Measurements from ENCODE around the gene BPIFA2.
"Not testable (repeated sequence)": the region's sequence is repeated elsewhere in the genome, so short reads cannot be mapped to it uniquely, and the experiment has no call there.

BPIFA2 gene

DNA sequence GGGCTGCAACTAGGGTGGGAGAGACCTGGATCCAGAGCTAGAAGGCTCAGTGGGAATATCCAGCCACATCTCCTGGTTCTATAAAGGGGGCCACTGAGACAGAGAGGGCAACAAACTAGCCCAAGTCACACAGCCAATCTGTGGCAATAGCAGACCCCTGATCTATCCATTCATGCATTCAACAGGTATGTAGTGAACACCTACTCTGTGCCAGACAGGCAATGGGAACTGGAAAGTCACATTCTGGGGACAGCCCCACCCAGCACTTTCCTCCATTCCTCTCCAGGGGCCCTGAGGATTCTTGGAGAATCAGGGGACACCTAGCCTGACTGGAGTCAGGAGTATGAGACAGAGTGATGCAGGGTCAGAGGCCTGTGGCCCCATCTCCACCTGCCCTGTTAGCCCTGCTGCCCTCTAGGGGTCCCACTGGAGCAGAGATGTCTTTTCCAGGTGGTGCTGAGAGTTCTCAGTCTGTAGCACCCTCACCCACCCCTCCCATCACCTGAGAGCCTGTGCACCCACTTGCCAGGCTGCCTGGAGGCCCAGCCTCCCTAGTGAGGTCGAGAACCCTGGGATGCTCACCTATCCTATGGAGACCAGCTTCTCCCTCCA lies 13.6 kb downstream of the BPIFA2 start:
- no peaks in the 10 kb centered on the region for H3K27me3 ChIP-seq (ENCODE audit: insufficient read depth, insufficient read length)
- TF ChIP-seq YY1 (IDR thresholded peaks at IDR 0.05; ENCODE audit: insufficient read depth, insufficient read length) = no peak
- no peak for TF ChIP-seq ZNF274 (IDR thresholded peaks at IDR 0.05; ENCODE audit: low read depth, low read length)
- TF ChIP-seq SUZ12 (IDR thresholded peaks at IDR 0.05; ENCODE audit: extremely low read depth, insufficient read depth, insufficient read length) = no peak

GRCh38 chr20:33183312-33183711 lies 15.4 kb downstream of the BPIFA2 start:
- Histone ChIP-seq H3K36me3 (ENCODE audit: insufficient read depth, insufficient read length, low read length) (no peaks in the 10 kb centered on the region), H3K9ac (ENCODE audit: insufficient read length, low read depth) (no peak overlapping the region), H3K4me3 (ENCODE audit: insufficient read length, low read depth) (no peak overlapping the region), H3K27me3 (ENCODE audit: insufficient read depth, insufficient read length) (no peaks in the 10 kb centered on the region), H3K9me3 (ENCODE audit: insufficient read depth, low read length) (peaks cover 7% of the 10 kb centered on the region; the same call in 1 of the 2 replicates), H3K4me1 (ENCODE audit: insufficient read depth, insufficient read length) (no peaks in the 10 kb centered on the region)
- DNase-seq (ENCODE audit: low read depth, low spot score) = no peak
- TF ChIP-seq SUZ12 (IDR thresholded peaks at IDR 0.05; ENCODE audit: extremely low read depth, insufficient read depth, insufficient read length) (no peak), ZNF274 (IDR thresholded peaks at IDR 0.05; ENCODE audit: low read depth, low read length) (no peak), YY1 (IDR thresholded peaks at IDR 0.05; ENCODE audit: insufficient read depth, insufficient read length) (no peak)

More for the DNA sequence above, 13.6 kb downstream of the BPIFA2 start:
- DNase-seq (ENCODE audit: low read depth, low spot score) = no peak
- Histone ChIP-seq H3K9me3 (ENCODE audit: insufficient read depth, low read length) (peaks cover 7% of the 10 kb centered on the region; the same call in 1 of the 2 replicates), H3K4me3 (ENCODE audit: insufficient read length, low read depth) (no peak overlapping the region), H3K36me3 (ENCODE audit: insufficient read depth, insufficient read length, low read length) (no peaks in the 10 kb centered on the region), H3K4me1 (ENCODE audit: insufficient read depth, insufficient read length) (no peaks in the 10 kb centered on the region), H3K9ac (ENCODE audit: insufficient read length, low read depth) (no peak overlapping the region)

GRCh38 chr20:33185031-33185590 lies 17.2 kb downstream of the BPIFA2 start:
- H3K4me1 ChIP-seq (ENCODE audit: insufficient read depth, insufficient read length); H3K4me3 ChIP-seq (ENCODE audit: insufficient read length, low read depth); DNase-seq (ENCODE audit: low read depth, low spot score); H3K9ac ChIP-seq (ENCODE audit: insufficient read length, low read depth); H3K36me3 ChIP-seq (ENCODE audit: insufficient read depth, insufficient read length, low read length); H3K27me3 ChIP-seq (ENCODE audit: insufficient read depth, insufficient read length); H3K9me3 ChIP-seq (ENCODE audit: insufficient read depth, low read length): not testable (repeated sequence)

DNA sequence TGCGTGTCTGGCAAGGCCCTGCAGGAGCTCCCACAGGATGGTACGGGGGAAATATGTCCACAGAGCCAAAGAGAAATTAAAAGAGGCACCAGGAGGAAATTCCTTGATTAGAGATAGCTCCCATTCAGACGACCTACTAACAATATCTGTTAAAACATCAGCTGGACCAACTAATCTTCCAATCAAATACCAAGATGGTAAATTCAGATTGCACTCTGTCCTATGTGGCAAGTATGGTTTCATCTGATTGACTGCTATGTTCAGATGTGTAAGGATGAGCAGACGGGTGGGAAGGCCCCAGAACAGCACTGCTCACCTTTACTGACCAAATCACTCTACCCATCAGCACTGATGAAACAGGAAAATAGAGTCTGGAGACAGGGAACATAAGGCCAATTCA lies 19.5 kb downstream of the BPIFA2 start:
- DNase-seq (ENCODE audit: low read depth, low spot score) = no peak
- Histone ChIP-seq H3K27me3 (ENCODE audit: insufficient read depth, insufficient read length) (no peaks in the 10 kb centered on the region), H3K36me3 (ENCODE audit: insufficient read depth, insufficient read length, low read length) (no peaks in the 10 kb centered on the region), H3K9me3 (ENCODE audit: insufficient read depth, low read length) (peaks cover 7% of the 10 kb centered on the region; the same call in 1 of the 2 replicates), H3K4me3 (ENCODE audit: insufficient read length, low read depth) (no peak overlapping the region), H3K4me1 (ENCODE audit: insufficient read depth, insufficient read length) (no peaks in the 10 kb centered on the region), H3K9ac (ENCODE audit: insufficient read length, low read depth) (no peak overlapping the region)
- TF ChIP-seq ZNF274 (IDR thresholded peaks at IDR 0.05; ENCODE audit: low read depth, low read length) (no peak), SUZ12 (IDR thresholded peaks at IDR 0.05; ENCODE audit: extremely low read depth, insufficient read depth, insufficient read length) (no peak), YY1 (IDR thresholded peaks at IDR 0.05; ENCODE audit: insufficient read depth, insufficient read length) (no peak)

DNA sequence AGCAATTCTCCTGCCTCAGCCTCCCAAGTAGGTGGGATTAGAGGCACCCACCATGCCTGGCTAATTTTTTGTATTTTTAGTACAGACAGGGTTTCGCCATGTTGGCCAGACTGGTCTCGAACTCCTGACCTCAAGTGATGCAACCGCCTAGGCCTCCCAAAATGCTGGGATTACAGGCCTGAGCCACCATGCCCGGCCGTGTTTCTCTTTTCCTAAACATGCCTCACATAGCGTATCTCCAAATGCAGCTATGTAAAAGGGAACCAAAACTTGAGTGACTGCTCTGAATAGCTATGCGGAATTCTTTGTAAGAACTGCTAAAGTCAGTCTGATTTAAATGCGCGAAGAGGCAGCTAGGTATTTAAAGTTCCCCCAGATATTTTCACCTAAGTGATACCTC lies 20.5 kb downstream of the BPIFA2 start:
- DNase-seq (ENCODE audit: low read depth, low spot score) = no peak
- no peaks in the 10 kb centered on the region for H3K27me3 ChIP-seq (ENCODE audit: insufficient read depth, insufficient read length)
- no peak overlapping the region for H3K4me3 ChIP-seq (ENCODE audit: insufficient read length, low read depth)
- H3K36me3 ChIP-seq (ENCODE audit: insufficient read depth, insufficient read length, low read length) = no peaks in the 10 kb centered on the region
- peaks cover 1% of the 10 kb centered on the region; the same call in 1 of the 2 replicates for H3K9me3 ChIP-seq (ENCODE audit: insufficient read depth, low read length)
- H3K4me1 ChIP-seq (ENCODE audit: insufficient read depth, insufficient read length) = no peaks in the 10 kb centered on the region
- TF ChIP-seq SUZ12 (IDR thresholded peaks at IDR 0.05; ENCODE audit: extremely low read depth, insufficient read depth, insufficient read length) = no peak
- TF ChIP-seq ZNF274 (IDR thresholded peaks at IDR 0.05; ENCODE audit: low read depth, low read length) = no peak
- no peak for TF ChIP-seq YY1 (IDR thresholded peaks at IDR 0.05; ENCODE audit: insufficient read depth, insufficient read length)
- no peak overlapping the region for H3K9ac ChIP-seq (ENCODE audit: insufficient read length, low read depth)

DNA sequence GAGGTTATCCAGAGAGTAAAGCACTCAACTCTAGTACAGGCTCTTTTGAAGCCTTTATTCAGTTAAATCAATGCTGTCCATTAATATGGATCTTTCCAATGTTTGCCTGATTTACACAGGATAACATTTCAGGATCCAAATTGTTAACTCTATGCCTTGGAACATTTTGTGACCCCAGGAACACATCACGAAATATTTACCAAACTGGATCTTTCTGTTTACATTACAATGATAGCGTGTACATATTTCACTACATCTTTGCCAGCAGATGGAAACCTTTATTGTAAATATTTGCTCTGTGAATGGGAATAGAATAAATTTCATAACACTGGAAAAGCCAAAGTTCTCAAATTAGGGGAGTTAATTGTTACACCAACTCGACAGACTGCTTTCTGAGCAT lies 23.5 kb downstream of the BPIFA2 start:
- no peak for DNase-seq (ENCODE audit: low read depth, low spot score)
- no peak overlapping the region for H3K4me3 ChIP-seq (ENCODE audit: insufficient read length, low read depth)
- TF ChIP-seq ZNF274 (IDR thresholded peaks at IDR 0.05; ENCODE audit: low read depth, low read length) (no peak), SUZ12 (IDR thresholded peaks at IDR 0.05; ENCODE audit: extremely low read depth, insufficient read depth, insufficient read length) (no peak), YY1 (IDR thresholded peaks at IDR 0.05; ENCODE audit: insufficient read depth, insufficient read length) (no peak)
- no peaks in the 10 kb centered on the region for H3K27me3 ChIP-seq (ENCODE audit: insufficient read depth, insufficient read length)
- no peaks in the 10 kb centered on the region for H3K9me3 ChIP-seq (ENCODE audit: insufficient read depth, low read length)
- no peak overlapping the region for H3K9ac ChIP-seq (ENCODE audit: insufficient read length, low read depth)
- H3K36me3 ChIP-seq (ENCODE audit: insufficient read depth, insufficient read length, low read length) = no peaks in the 10 kb centered on the region
- no peaks in the 10 kb centered on the region for H3K4me1 ChIP-seq (ENCODE audit: insufficient read depth, insufficient read length)

DNA sequence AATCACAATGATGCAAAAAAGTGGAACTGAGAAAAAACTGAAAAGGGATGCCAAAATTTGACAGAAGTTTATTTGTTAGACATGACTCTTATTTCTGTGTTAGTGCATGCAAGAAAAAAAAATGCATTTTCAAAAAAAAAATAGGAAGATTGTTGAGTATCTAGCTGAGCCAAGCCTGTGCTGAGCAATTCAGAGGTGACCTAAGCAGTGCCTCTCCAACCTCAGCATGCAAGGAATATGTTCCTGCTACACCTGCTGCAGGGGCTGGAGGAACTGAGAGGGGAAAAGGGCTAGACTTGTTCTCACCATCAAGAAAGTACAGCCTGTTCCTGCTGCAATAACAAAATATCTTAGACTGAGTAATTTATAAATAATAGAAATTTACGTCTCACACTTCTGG lies 24.0 kb downstream of the BPIFA2 start:
- Histone ChIP-seq H3K36me3 (ENCODE audit: insufficient read depth, insufficient read length, low read length) (no peaks in the 10 kb centered on the region), H3K27me3 (ENCODE audit: insufficient read depth, insufficient read length) (no peaks in the 10 kb centered on the region), H3K4me1 (ENCODE audit: insufficient read depth, insufficient read length) (no peaks in the 10 kb centered on the region), H3K9me3 (ENCODE audit: insufficient read depth, low read length) (no peaks in the 10 kb centered on the region), H3K4me3 (ENCODE audit: insufficient read length, low read depth) (no peak overlapping the region), H3K9ac (ENCODE audit: insufficient read length, low read depth) (no peak overlapping the region)
- TF ChIP-seq SUZ12 (IDR thresholded peaks at IDR 0.05; ENCODE audit: extremely low read depth, insufficient read depth, insufficient read length) (no peak), YY1 (IDR thresholded peaks at IDR 0.05; ENCODE audit: insufficient read depth, insufficient read length) (no peak), ZNF274 (IDR thresholded peaks at IDR 0.05; ENCODE audit: low read depth, low read length) (no peak)
- DNase-seq (ENCODE audit: low read depth, low spot score) = no peak

Measured in NT2/D1 (cell line).